ENCODE results near the gene AFF3. TPM values are rescaled to one million over a fixed set of nuclear protein-coding genes. Genes with fewer than 3 reads are reported as not detected.
A peak's percentile ranks its signal among the peaks of the same experiment; 100 is the strongest.

AFF3 gene, protein sequence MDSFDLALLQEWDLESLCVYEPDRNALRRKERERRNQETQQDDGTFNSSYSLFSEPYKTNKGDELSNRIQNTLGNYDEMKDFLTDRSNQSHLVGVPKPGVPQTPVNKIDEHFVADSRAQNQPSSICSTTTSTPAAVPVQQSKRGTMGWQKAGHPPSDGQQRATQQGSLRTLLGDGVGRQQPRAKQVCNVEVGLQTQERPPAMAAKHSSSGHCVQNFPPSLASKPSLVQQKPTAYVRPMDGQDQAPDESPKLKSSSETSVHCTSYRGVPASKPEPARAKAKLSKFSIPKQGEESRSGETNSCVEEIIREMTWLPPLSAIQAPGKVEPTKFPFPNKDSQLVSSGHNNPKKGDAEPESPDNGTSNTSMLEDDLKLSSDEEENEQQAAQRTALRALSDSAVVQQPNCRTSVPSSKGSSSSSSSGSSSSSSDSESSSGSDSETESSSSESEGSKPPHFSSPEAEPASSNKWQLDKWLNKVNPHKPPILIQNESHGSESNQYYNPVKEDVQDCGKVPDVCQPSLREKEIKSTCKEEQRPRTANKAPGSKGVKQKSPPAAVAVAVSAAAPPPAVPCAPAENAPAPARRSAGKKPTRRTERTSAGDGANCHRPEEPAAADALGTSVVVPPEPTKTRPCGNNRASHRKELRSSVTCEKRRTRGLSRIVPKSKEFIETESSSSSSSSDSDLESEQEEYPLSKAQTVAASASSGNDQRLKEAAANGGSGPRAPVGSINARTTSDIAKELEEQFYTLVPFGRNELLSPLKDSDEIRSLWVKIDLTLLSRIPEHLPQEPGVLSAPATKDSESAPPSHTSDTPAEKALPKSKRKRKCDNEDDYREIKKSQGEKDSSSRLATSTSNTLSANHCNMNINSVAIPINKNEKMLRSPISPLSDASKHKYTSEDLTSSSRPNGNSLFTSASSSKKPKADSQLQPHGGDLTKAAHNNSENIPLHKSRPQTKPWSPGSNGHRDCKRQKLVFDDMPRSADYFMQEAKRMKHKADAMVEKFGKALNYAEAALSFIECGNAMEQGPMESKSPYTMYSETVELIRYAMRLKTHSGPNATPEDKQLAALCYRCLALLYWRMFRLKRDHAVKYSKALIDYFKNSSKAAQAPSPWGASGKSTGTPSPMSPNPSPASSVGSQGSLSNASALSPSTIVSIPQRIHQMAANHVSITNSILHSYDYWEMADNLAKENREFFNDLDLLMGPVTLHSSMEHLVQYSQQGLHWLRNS (N-terminal part only)
- 43.3 TPM for polyA plus RNA-seq (2013, experiment 1 of 2)
- 37.4 TPM for polyA plus RNA-seq (2013, experiment 2 of 2)

DNA sequence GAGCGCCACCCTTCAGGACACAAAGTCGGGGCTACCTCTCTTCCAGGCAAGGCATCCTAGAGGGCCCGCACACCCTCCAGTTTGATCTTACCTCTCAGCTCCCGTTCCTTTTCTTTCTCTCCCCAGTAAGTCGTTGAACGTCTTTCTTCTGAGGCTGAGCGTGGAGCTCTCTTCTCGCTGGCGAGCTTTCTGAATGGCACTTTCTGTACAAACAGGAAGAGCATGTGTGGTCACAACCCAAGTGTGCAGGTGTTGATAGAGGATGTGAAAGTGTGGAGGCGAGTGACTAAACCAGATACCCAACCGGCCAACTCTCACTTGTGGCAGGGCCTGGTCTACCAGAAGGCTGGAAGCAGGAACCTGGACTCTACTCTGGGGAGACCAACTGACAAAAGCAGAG is at the start of gene AFF3:
Gene AFF3, minus strand, starts transcription at position 198 of the 400 bp plus-strand sequence. CDS start 38,136 bp downstream, outside the sequence.
- no peaks in the 10 kb centered on the region for H3K4me1 ChIP-seq (ENCODE audit: control insufficient read depth, insufficient read depth, low read depth, low read length)
- H2AFZ ChIP-seq (ENCODE audit: low read depth, low read length): no peak within 1 kb of the TSS
- H3K14ac ChIP-seq (ENCODE audit: low read length in 2 of 2): no peak within 1 kb of the TSS
- no peak within 1 kb of the TSS for H2AK5ac ChIP-seq (ENCODE audit: low read length, severe bottlenecking)
- H3K18ac ChIP-seq (ENCODE audit: low read depth in 1 of 2, low read length in 2 of 2): no peak within 1 kb of the TSS
- no peak within 1 kb of the TSS for H3K4ac ChIP-seq (ENCODE audit: low read depth in 1 of 2, low read length in 2 of 2)
- H3K36me3 ChIP-seq (ENCODE audit: control insufficient read depth in 1 of 2, insufficient read depth in 2 of 2, low read depth in 1 of 2, low read length in 2 of 2): no peaks in the 10 kb centered on the region
- H3K4me2 ChIP-seq (ENCODE audit: low read length, poor library complexity, severe bottlenecking): no peak within 1 kb of the TSS
- no peak within 1 kb of the TSS for H2BK120ac ChIP-seq (ENCODE audit: low read depth, low read length)
- H2BK15ac ChIP-seq (ENCODE audit: low read depth, poor library complexity, severe bottlenecking): no peak within 1 kb of the TSS
- WGBS: 97% methylated on average over 11 of the region's 11 CpGs
- peaks cover 0 to 12% of the 10 kb centered on the region in 2 experiments for H3K27me3 ChIP-seq (ENCODE audit: control insufficient read depth in 1 of 2, insufficient read depth in 1 of 2, low read length in 2 of 2)
- DNase-seq: no peak
- no peak within 1 kb of the TSS for H3K23ac ChIP-seq (ENCODE audit: low read length in 2 of 2)
- H3K4me3 ChIP-seq (ENCODE audit: insufficient read depth in 1 of 2, low read depth in 1 of 2, low read length in 2 of 2): no peak within 1 kb of the TSS
- H3K9ac ChIP-seq (ENCODE audit: low read length): no peak within 1 kb of the TSS
- H4K91ac ChIP-seq (ENCODE audit: low read length): no peak within 1 kb of the TSS
- H3K27ac ChIP-seq (ENCODE audit: low read length, poor library complexity, severe bottlenecking): no peak within 1 kb of the TSS
- H2BK12ac ChIP-seq (ENCODE audit: low read length in 2 of 2): no peak within 1 kb of the TSS
- H2BK5ac ChIP-seq (ENCODE audit: low read depth, low read length, poor library complexity, severe bottlenecking): no peak within 1 kb of the TSS
- no peaks in the 10 kb centered on the region for H3K79me1 ChIP-seq (replicated peaks; ENCODE audit: low read length, poor library complexity, severe bottlenecking)
- no peak within 1 kb of the TSS for H4K8ac ChIP-seq (ENCODE audit: low read length)
- H3K9me3 ChIP-seq (ENCODE audit: control insufficient read depth, low read length): no peaks in the 10 kb centered on the region

DNA sequence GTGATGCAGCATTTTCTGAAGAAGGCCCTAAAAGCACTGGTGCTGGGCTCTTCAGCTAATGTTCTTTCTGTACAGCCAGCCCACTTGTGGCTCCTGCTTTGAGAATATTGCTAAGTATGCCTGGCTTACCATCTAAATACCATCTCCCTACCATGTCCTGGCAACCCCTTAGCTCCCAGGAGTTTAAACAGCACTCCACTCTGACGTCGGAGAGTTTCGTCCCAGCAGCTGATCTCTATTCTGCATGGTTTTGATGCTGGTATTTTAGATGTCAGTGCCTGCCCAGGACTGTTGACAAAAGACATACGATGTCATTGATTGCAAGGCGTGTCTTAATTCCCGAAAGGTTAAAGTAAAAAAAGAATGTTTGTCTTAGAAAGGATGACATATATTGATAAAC is 47.0 kb upstream of the AFF3 start:
- H3K4me1 ChIP-seq (ENCODE audit: control insufficient read depth, insufficient read depth, low read depth, low read length): peaks cover 5% of the 10 kb centered on the region

DNA sequence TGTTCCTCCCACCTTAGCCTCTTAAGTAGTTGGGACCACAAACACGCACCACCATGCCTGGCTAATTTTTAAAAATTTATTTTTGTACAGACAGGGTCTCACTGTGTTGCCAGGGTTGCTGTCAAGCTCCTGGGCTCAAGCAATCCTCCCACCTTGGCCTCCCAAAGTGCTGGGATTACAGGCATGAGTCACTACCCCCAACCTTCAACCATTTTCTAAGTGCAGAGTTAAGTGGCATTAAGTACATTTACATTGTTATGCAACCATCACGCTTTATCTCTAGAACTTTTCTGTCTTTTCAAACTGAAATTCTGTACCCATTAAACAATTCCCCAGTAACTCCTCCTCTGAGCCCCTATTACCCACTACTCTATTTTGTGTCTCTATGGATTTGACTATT is 45.9 kb upstream of the AFF3 start:
- H3K27ac ChIP-seq (ENCODE audit: low read length, poor library complexity, severe bottlenecking): no peak overlapping the region
- H2BK15ac ChIP-seq (ENCODE audit: low read depth, poor library complexity, severe bottlenecking): no peak overlapping the region
- H3K14ac ChIP-seq (ENCODE audit: low read length in 2 of 2): no peak overlapping the region
- WGBS: 48% methylated on average over 2 of the region's 2 CpGs
- no peaks in the 10 kb centered on the region for H3K9me3 ChIP-seq (ENCODE audit: control insufficient read depth, low read length)
- H3K4ac ChIP-seq (ENCODE audit: low read depth in 1 of 2, low read length in 2 of 2): no peak overlapping the region
- no peak overlapping the region for H3K18ac ChIP-seq (ENCODE audit: low read depth in 1 of 2, low read length in 2 of 2)
- no peak overlapping the region for H2AK5ac ChIP-seq (ENCODE audit: low read length, severe bottlenecking)
- DNase-seq: peak; percentile 48
- H3K4me2 ChIP-seq (ENCODE audit: low read length, poor library complexity, severe bottlenecking): no peak overlapping the region
- H4K8ac ChIP-seq (ENCODE audit: low read length): no peak overlapping the region
- no peaks in the 10 kb centered on the region for H3K79me1 ChIP-seq (replicated peaks; ENCODE audit: low read length, poor library complexity, severe bottlenecking)
- H2BK5ac ChIP-seq (ENCODE audit: low read depth, low read length, poor library complexity, severe bottlenecking): no peak overlapping the region
- peaks cover 0 to 8% of the 10 kb centered on the region in 2 experiments for H3K27me3 ChIP-seq (ENCODE audit: control insufficient read depth in 1 of 2, insufficient read depth in 1 of 2, low read length in 2 of 2)
- H2BK12ac ChIP-seq (ENCODE audit: low read length in 2 of 2): no peak overlapping the region
- H2BK120ac ChIP-seq (ENCODE audit: low read depth, low read length): no peak overlapping the region
- H3K4me3 ChIP-seq (ENCODE audit: insufficient read depth in 1 of 2, low read depth in 1 of 2, low read length in 2 of 2): no peak overlapping the region
- H3K36me3 ChIP-seq (ENCODE audit: control insufficient read depth in 1 of 2, insufficient read depth in 2 of 2, low read depth in 1 of 2, low read length in 2 of 2): no peaks in the 10 kb centered on the region
- no peak overlapping the region for H3K23ac ChIP-seq (ENCODE audit: low read length in 2 of 2)
- peaks cover 7% of the 10 kb centered on the region for H3K4me1 ChIP-seq (ENCODE audit: control insufficient read depth, insufficient read depth, low read depth, low read length)
- H3K9ac ChIP-seq (ENCODE audit: low read length): no peak overlapping the region
- H2AFZ ChIP-seq (ENCODE audit: low read depth, low read length): no peak overlapping the region
- no peak overlapping the region for H4K91ac ChIP-seq (ENCODE audit: low read length)

More for the DNA sequence above, 47.0 kb upstream of the AFF3 start:
- Histone ChIP-seq H3K36me3 (ENCODE audit: control insufficient read depth in 1 of 2, insufficient read depth in 2 of 2, low read depth in 1 of 2, low read length in 2 of 2) (no peaks in the 10 kb centered on the region), H3K9me3 (ENCODE audit: control insufficient read depth, low read length) (no peaks in the 10 kb centered on the region), H2BK5ac (ENCODE audit: low read depth, low read length, poor library complexity, severe bottlenecking) (no peak overlapping the region), H3K27me3 (ENCODE audit: control insufficient read depth in 1 of 2, insufficient read depth in 1 of 2, low read length in 2 of 2) (peaks cover 0 to 8% of the 10 kb centered on the region in 2 experiments), H3K79me1 (replicated peaks; ENCODE audit: low read length, poor library complexity, severe bottlenecking) (no peaks in the 10 kb centered on the region), H2AFZ (ENCODE audit: low read depth, low read length) (no peak overlapping the region), H2AK5ac (ENCODE audit: low read length, severe bottlenecking) (no peak overlapping the region), H3K4ac (ENCODE audit: low read depth in 1 of 2, low read length in 2 of 2) (no peak overlapping the region), H4K8ac (ENCODE audit: low read length) (no peak overlapping the region), H3K18ac (ENCODE audit: low read depth in 1 of 2, low read length in 2 of 2) (no peak overlapping the region), H2BK12ac (ENCODE audit: low read length in 2 of 2) (no peak overlapping the region), H4K91ac (ENCODE audit: low read length) (no peak overlapping the region), H2BK120ac (ENCODE audit: low read depth, low read length) (no peak overlapping the region), H3K9ac (ENCODE audit: low read length) (no peak overlapping the region), H2BK15ac (ENCODE audit: low read depth, poor library complexity, severe bottlenecking) (no peak overlapping the region), H3K27ac (ENCODE audit: low read length, poor library complexity, severe bottlenecking) (no peak overlapping the region), H3K23ac (ENCODE audit: low read length in 2 of 2) (no peak overlapping the region), H3K4me3 (ENCODE audit: insufficient read depth in 1 of 2, low read depth in 1 of 2, low read length in 2 of 2) (no peak overlapping the region), H3K14ac (ENCODE audit: low read length in 2 of 2) (no peak overlapping the region), H3K4me2 (ENCODE audit: low read length, poor library complexity, severe bottlenecking) (no peak overlapping the region)
- WGBS: 87% methylated on average over 6 of the region's 6 CpGs
- no peak for DNase-seq

Measured in mesenchymal stem cell (in vitro differentiated cells and primary cell).